HG02885 (cell line): ENCODE results near the gene ADNP2.
"Not testable (repeated sequence)": the region's sequence is repeated elsewhere in the genome, so short reads cannot be mapped to it uniquely, and the experiment has no call there.

Experiments used
- ATAC-seq: cut with Tn5 transposase; IDR thresholded peaks from one replicate; pipeline ENCODE4 v1.9.1; 2021; ENCODE audit warnings: mild to moderate bottlenecking; ENCODE audit not compliant: unreplicated experiment, poor library complexity

The ADNP2 gene

DNA sequence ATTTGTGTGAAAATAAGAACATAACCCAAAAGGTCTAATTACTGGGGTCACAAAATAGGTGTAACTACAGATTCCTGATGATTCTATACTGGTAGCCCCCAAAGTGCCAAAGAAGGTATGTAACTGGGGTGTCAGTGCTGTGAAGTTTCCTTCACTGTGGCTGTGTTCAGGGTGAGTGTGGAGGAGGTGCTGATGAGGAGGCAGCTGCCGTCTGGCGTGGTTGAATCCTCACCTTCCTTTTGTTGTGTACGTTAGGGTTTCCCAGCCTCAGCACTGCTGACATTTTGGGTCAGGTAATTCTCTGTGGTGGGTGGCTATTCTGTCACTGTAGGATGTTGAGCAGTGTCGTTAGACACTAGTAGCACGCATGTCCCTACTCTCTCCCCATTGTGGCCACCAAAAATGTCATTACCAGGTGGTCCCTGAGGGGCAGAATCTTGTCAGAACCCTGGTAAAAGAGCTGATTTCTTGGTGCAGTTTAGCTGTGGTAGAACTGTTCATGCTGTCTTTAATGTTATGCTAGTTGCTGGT lies 31.5 kb downstream of the ADNP2 start:
- ATAC-seq, result no peak

DNA sequence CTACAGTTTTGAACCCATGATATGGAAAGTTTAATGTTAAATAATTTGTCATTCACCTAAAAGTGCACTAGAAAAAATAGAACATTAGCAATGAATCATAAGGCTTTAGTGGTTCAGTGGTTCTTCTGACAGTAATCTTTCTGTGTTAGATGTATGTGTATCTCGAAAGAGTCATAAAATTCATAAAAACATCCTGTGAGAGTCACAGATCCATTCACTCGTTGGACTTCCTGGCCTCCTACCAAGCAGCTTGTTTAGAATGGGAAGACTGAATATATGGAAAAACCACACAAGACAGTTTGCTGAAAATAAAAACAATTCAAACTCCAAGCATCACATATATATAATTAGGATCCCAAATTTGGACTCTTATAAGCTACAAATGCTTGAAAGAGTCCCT lies 34.8 kb downstream of the ADNP2 start:
- no peak for ATAC-seq

DNA sequence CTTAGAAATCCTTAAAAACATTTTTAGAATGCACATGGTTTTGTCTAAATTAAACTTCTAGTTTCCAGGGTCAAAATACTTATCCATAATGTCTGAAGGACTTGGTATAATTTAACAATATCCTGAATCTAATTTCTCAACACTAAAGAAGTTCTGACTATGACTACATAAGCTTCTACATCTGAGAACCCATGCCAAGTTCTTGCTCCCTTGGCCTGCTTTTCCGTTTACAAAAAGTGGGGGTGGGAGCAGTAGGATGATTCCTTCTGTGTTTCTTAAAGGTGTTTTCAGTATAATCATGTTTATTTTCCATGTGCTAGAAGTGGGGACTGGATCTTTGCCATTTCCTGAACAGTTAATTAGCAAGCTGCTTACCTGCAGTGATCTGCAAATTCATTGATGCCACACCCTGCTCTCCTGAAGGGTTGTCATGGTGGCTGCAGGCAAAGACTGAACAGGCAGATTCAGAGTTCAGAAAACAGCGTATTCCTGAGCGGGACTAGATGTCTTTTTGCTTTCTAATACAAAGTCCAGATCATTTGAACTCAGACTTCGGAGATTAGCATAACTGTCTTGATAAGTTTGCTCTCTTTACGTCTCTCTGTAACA lies 36.2 kb downstream of the ADNP2 start:
- no peak for ATAC-seq

DNA sequence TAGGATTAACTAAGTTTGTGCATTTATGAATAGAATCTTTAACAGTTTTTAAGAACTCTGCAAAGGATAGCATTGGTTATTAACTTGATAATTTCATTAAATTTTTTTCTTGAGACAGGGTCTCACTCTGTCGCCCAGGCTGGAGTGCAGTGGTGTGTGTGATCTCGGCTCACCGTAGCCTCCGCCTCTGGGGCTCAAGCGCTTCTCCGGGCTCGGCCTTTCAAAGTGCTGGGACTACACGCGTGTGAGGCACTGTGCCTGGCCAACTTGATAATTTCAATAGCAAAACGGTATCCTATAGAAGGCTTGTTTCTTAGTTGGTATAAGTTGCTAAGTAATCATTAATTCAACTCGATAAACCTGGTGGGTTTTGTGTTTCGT lies 38.0 kb downstream of the ADNP2 start:
- peak; percentile 56 for ATAC-seq

- peak; percentile 93 for ATAC-seq
These were observed 38.6 kb downstream of the ADNP2 start for GRCh38 chr18:80147418-80148325.

GRCh38 chr18:80148326-80149199 lies 39.5 kb downstream of the ADNP2 start:
- ATAC-seq, result no peak

DNA sequence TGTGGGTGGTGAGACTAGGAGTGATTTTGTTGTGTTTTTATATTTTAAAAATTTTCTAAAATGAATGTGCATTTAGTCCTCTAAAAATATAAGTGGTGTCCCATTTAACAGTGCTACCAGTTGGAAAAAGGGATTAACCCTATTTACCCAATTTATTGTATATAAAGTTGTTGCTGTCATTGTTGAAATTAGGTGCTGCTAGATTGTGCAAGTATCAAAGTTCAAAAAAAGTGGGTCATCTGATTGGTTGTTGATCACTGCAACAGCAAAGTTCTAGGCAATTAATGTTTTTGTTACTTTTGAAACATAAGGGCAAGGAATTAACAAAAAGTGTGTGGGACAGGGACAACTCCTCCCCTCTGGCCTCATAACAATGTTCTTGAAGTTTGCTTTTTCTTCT lies 40.6 kb downstream of the ADNP2 start:
- no peak for ATAC-seq

DNA sequence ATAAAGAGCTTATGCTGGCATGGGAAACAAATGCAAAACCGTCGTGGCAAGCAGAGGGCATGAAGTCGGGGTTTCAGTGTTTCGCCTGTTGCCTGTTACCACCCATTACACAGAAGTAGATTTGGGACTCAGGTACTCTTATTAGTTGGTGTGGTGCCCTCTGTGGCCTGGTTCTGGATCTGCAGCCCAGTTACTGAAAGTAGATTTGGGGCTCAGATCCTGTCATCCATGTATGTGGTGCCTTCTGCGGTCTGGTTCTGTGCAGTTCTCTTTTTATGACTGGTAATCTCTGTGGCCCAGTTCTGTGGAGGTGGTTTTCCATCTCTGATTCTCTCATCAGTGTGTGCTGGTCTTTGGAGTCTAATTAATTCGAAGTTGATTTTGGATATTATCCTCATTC lies 45.2 kb downstream of the ADNP2 start:
- ATAC-seq, result peak; percentile 86

- peak; percentile 44 for ATAC-seq
These were observed 48.8 kb downstream of the ADNP2 start for GRCh38 chr18:80157708-80158343.

- no peak for ATAC-seq
These were observed 49.3 kb downstream of the ADNP2 start for GRCh38 chr18:80158365-80158764.

- ATAC-seq, result peak; percentile 68
These were observed 50.9 kb downstream of the ADNP2 start for GRCh38 chr18:80159713-80160636.

- ATAC-seq, result no peak
These were observed 52.8 kb downstream of the ADNP2 start for GRCh38 chr18:80161781-80162417.

DNA sequence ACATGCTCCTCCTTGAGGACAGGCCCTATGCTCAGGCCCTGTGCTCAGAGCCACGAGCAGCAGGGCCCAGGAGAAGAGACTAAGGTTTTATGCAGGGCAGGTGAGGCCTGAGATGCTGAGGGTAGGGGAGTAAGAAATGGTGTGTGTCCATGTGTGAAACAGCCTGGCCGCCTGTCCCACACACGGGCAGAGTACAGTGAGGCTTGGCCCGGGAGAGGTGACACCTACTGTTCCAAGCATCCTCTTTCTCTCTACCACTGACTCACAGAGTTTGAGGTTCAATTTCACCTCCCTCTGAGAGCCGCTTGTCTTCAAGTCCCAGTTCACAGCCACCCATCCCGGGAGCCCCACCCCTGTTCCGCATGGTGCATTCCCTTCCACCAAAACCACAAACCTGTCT lies 54.1 kb downstream of the ADNP2 start:
- no peak for ATAC-seq

- not testable (repeated sequence) for ATAC-seq
These were observed 55.8 kb downstream of the ADNP2 start for GRCh38 chr18:80164727-80165355.

GRCh38 chr18:80166240-80166639 lies 57.2 kb downstream of the ADNP2 start:
- no peak for ATAC-seq

GRCh38 chr18:80166725-80167124 lies 57.7 kb downstream of the ADNP2 start:
- ATAC-seq, result no peak

- no peak for ATAC-seq
These were observed 58.3 kb downstream of the ADNP2 start for GRCh38 chr18:80167331-80167730.

DNA sequence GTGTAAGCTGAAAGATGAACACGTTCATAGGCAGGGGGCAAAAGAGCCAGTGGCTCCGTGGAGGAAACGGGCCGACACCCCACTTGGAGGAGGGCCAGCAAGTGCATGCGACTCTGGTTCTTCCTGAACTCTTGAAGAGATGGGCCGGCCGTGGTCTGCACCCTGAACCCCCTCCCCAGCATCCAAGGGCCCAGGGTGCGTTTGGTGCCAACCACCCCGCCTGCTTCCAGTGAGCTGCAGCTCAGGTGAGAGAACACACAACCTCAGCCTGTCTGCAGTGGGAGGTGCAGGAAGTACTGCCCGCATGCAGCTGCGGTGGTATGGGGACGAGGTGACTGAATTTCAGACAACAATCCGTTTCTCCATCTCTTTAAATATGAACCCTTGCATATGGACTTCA lies 58.9 kb downstream of the ADNP2 start:
- ATAC-seq, result no peak
